ENCODE results near the gene SPC24. TPM values are rescaled to one million over a fixed set of nuclear protein-coding genes. Genes with fewer than 3 reads are reported as not detected.

SPC24 gene
- total RNA-seq, 2 donors from 2014 or later, result 35.4 to 50.0 TPM

DNA sequence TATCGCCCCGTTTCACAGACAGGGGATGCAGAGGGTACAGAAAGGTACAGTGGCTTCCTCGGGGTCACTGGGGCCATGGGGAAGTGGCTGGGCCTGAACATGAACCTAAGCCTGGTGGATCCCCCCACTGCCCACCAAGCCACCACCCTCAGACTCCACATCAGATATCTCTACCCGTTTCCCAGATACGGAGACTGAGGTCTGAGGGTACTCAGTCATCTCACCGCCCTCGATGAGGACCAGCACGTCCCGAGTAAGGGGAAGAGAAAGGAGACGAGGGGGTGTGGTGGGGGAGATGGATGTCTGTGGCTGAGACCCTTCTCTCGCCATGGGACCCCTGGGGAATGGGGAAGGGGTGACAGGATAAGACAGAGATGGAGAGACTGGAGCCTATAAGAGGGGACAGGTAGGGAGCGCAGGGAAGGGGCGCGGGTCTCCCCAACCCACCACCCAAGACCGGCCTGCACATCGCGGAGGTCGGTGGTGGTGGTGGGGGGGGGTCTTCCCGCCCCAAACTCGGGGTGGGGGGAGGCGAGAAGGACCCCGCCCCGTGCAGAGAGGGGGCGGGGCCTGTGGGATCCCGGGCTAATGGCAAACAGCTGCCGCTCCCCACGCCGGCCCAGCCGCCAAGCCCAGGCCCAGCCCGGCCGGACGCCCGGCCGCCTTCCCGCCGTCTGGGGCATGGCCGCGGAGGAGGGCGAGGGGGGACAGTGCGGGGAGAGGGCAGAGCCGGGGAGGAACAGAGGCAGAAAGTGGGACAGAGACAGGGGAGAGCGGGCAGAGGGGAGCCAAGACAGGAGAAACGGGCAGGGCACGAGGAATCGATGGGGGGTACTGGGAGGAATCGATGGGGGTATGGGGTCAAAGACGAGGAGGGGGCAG is 41.1 kb upstream of the SPC24 start:
- Histone ChIP-seq H3K27me3 (ENCODE audit: control insufficient read depth, insufficient read depth, low read length, poor library complexity, severe bottlenecking) (no peaks in the 10 kb centered on the region), H3K4me1 (ENCODE audit: control insufficient read depth, insufficient read depth, low read length) (no peaks in the 10 kb centered on the region), H3K9me3 (ENCODE audit: control insufficient read depth, low read length) (no peaks in the 10 kb centered on the region), H3K4me3 (ENCODE audit: low read length) (peak overlapping the region; percentile 89), H3K27ac (ENCODE audit: low read depth, low read length) (no peak overlapping the region), H3K36me3 (ENCODE audit: control insufficient read depth, insufficient read depth, low read length) (peaks cover 6% of the 10 kb centered on the region), H3K9ac (ENCODE audit: extremely low read depth, low read length, poor library complexity, severe bottlenecking) (peak overlapping the region; percentile 72)
- TF ChIP-seq, protein P1, sequence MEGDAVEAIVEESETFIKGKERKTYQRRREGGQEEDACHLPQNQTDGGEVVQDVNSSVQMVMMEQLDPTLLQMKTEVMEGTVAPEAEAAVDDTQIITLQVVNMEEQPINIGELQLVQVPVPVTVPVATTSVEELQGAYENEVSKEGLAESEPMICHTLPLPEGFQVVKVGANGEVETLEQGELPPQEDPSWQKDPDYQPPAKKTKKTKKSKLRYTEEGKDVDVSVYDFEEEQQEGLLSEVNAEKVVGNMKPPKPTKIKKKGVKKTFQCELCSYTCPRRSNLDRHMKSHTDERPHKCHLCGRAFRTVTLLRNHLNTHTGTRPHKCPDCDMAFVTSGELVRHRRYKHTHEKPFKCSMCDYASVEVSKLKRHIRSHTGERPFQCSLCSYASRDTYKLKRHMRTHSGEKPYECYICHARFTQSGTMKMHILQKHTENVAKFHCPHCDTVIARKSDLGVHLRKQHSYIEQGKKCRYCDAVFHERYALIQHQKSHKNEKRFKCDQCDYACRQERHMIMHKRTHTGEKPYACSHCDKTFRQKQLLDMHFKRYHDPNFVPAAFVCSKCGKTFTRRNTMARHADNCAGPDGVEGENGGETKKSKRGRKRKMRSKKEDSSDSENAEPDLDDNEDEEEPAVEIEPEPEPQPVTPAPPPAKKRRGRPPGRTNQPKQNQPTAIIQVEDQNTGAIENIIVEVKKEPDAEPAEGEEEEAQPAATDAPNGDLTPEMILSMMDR (conservative IDR thresholded peaks at IDR 0.05), result no peak
- Mint-ChIP-seq H3K27ac (peak overlapping the region; percentile 74), H3K4me1 (peaks cover 7% of the 10 kb centered on the region), H3K4me3 (peak overlapping the region; percentile 75), H3K9me3 (no peaks in the 10 kb centered on the region), H3K36me3 (ENCODE audit: low read depth) (peaks cover 19% of the 10 kb centered on the region), H3K27me3 (ENCODE audit: insufficient read depth) (no peaks in the 10 kb centered on the region)
- WGBS, 2 experiments (ENCODE audit: insufficient coverage in 1 of 2, insufficient read length in 1 of 2), result 20 to 46% methylated on average over 6 to 42 of the region's 47 CpGs
- peak; percentile 79 for DNase-seq

DNA sequence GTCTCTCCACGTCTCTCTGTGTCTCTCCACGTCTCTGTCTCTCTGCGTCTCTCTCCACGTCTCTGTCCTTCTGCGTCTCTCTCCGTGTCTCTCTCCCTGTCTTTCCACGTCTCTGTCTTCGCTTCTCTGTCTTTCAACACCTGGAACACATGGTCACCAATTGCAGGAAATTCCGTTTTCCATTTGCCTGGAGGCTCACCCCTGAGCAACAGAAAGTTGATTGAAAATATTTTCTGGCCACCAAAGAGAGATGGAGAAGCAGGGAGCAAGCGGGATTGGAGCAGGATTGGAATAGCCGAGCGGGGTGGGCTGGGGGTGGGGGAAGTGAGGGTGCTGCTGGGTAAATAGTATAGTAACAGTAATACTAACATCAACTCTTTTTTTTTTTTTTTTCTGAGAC is 40.1 kb upstream of the SPC24 start:
- peaks cover 11% of the 10 kb centered on the region for H3K36me3 ChIP-seq (ENCODE audit: control insufficient read depth, insufficient read depth, low read length)
- H3K9ac ChIP-seq (ENCODE audit: extremely low read depth, low read length, poor library complexity, severe bottlenecking), result no peak overlapping the region
- 83 to 87% methylated on average over 9 to 11 of the region's 12 CpGs for WGBS, 2 experiments (ENCODE audit: insufficient coverage in 1 of 2, insufficient read length in 1 of 2)
- H3K4me3 Mint-ChIP-seq, result peak overlapping the region; percentile 75
- H3K4me3 ChIP-seq (ENCODE audit: low read length), result no peak overlapping the region
- H3K4me1 ChIP-seq (ENCODE audit: control insufficient read depth, insufficient read depth, low read length), result no peaks in the 10 kb centered on the region
- H3K27me3 ChIP-seq (ENCODE audit: control insufficient read depth, insufficient read depth, low read length, poor library complexity, severe bottlenecking), result no peaks in the 10 kb centered on the region
- no peaks in the 10 kb centered on the region for H3K27me3 Mint-ChIP-seq (ENCODE audit: insufficient read depth)
- TF ChIP-seq, protein P1 (conservative IDR thresholded peaks at IDR 0.05), result no peak
- peak overlapping the region; percentile 48 for H3K27ac Mint-ChIP-seq
- no peaks in the 10 kb centered on the region for H3K9me3 ChIP-seq (ENCODE audit: control insufficient read depth, low read length)
- DNase-seq, result no peak
- no peak overlapping the region for H3K27ac ChIP-seq (ENCODE audit: low read depth, low read length)
- peaks cover 24% of the 10 kb centered on the region for H3K36me3 Mint-ChIP-seq (ENCODE audit: low read depth)
- no peaks in the 10 kb centered on the region for H3K9me3 Mint-ChIP-seq
- peaks cover 7% of the 10 kb centered on the region for H3K4me1 Mint-ChIP-seq

DNA sequence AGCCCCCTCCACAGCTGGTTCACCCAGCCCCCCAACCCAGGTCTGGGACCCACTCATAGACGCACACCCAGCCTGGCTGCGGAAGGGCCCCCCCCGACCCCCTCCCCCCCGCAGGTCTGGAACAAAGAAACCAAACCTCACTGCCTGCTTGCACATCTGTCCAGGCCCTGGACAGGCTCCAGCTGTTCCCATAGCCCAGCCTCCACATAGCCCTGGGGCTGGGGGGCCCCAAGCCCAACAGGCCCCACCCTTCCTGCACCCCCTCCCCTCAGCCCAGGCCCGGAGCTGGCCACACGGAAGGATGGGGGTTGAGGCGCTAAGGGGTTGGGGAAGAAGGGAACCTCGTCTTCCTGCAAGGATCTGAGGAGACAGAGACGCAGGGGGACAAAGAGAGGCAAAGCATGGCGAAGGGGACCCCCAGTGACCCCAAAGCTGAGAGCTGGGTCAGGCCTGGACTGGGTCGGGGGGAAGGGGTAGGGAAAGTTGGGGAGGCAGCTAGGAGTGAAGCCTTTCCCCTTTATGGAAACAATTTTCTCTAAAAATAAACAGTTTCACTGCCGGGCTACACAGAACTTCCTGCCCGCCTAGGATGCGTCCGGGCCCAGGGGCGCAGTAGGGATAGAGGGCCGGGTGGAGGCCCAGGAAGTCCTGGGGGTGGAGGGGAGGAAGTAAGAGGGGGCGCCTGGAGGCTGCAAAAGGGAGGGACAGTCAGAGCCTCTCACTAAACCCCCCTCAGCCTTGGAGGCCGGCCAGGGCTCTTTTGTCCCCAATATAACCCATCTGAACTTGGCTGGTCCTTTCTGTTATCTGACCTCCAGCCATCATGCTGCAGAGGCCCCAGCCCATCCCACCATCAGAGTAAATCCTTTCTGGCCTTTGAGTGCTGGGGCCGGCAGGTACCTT is 39.3 kb upstream of the SPC24 start:
- Histone ChIP-seq H3K36me3 (ENCODE audit: control insufficient read depth, insufficient read depth, low read length) (peaks cover 11% of the 10 kb centered on the region), H3K27ac (ENCODE audit: low read depth, low read length) (no peak overlapping the region), H3K9me3 (ENCODE audit: control insufficient read depth, low read length) (no peaks in the 10 kb centered on the region), H3K4me1 (ENCODE audit: control insufficient read depth, insufficient read depth, low read length) (no peaks in the 10 kb centered on the region), H3K9ac (ENCODE audit: extremely low read depth, low read length, poor library complexity, severe bottlenecking) (no peak overlapping the region), H3K4me3 (ENCODE audit: low read length) (no peak overlapping the region), H3K27me3 (ENCODE audit: control insufficient read depth, insufficient read depth, low read length, poor library complexity, severe bottlenecking) (no peaks in the 10 kb centered on the region)
- no peaks in the 10 kb centered on the region for H3K9me3 Mint-ChIP-seq
- no peak for DNase-seq
- H3K36me3 Mint-ChIP-seq (ENCODE audit: low read depth), result peaks cover 24% of the 10 kb centered on the region
- TF ChIP-seq, protein P1 (conservative IDR thresholded peaks at IDR 0.05), result no peak
- no peaks in the 10 kb centered on the region for H3K27me3 Mint-ChIP-seq (ENCODE audit: insufficient read depth)
- peaks cover 7% of the 10 kb centered on the region for H3K4me1 Mint-ChIP-seq
- H3K27ac Mint-ChIP-seq, result no peak overlapping the region
- peak overlapping the region; percentile 75 for H3K4me3 Mint-ChIP-seq
- WGBS, 2 experiments (ENCODE audit: insufficient coverage in 1 of 2, insufficient read length in 1 of 2), result 85 to 86% methylated on average over 10 to 16 of the region's 20 CpGs
